ENCODE measurements around the gene CKAP2L. TPM values are rescaled to one million over a fixed set of nuclear protein-coding genes. Genes with fewer than 3 reads are reported as not detected.
"Not testable (repeated sequence)": the region's sequence is repeated elsewhere in the genome, so short reads cannot be mapped to it uniquely, and the experiment has no call there.

CKAP2L gene
- total RNA-seq, 1 donor from 2014 or later, result 11.5 TPM

DNA sequence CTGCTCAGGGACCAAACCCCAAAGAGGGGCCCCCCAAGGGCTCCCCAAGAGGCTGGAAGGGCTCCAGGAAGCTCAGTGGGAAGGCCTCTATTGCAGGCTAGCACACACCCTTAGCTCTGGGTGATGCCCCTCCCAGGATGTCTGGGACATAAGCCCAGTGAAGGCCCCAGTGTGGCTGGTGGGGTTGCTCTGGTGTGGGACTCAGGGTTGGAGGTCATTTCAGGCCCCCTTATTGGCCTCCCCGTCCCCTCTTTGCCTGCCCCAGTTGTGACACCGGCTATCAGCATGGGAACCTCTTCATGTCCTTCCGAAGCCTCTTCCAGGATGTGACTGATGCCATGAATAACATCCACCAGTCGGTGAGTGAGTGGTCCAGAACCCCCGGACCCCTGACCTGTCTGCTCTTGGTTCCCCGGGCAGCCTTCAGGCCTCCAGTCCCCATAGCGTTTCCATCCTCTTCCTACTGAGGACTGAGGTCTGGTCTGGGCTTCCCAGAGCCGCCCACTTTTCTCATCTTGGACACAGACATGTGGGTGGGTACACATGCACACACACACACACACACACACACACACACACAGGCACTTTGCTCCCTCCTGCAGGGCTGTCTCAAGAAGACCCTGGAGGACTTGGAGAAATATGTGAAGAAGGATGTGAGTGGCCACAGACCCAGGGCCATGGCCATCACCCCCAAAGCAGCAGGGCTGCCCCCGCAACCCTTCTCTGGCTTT is 41.4 kb downstream of the CKAP2L start:
- no peaks in the 10 kb centered on the region for H3K36me3 Mint-ChIP-seq (ENCODE audit: insufficient read depth)
- no peaks in the 10 kb centered on the region for H3K4me1 Mint-ChIP-seq (ENCODE audit: low read depth)
- H3K9me3 Mint-ChIP-seq (ENCODE audit: low read depth), result no peaks in the 10 kb centered on the region
- TF ChIP-seq, protein P1, sequence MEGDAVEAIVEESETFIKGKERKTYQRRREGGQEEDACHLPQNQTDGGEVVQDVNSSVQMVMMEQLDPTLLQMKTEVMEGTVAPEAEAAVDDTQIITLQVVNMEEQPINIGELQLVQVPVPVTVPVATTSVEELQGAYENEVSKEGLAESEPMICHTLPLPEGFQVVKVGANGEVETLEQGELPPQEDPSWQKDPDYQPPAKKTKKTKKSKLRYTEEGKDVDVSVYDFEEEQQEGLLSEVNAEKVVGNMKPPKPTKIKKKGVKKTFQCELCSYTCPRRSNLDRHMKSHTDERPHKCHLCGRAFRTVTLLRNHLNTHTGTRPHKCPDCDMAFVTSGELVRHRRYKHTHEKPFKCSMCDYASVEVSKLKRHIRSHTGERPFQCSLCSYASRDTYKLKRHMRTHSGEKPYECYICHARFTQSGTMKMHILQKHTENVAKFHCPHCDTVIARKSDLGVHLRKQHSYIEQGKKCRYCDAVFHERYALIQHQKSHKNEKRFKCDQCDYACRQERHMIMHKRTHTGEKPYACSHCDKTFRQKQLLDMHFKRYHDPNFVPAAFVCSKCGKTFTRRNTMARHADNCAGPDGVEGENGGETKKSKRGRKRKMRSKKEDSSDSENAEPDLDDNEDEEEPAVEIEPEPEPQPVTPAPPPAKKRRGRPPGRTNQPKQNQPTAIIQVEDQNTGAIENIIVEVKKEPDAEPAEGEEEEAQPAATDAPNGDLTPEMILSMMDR (IDR thresholded peaks at IDR 0.05; ENCODE audit: unreplicated experiment), result no peak
- no peak overlapping the region for H3K4me3 Mint-ChIP-seq (ENCODE audit: low read depth)
- H3K27ac Mint-ChIP-seq, result no peak overlapping the region
- H3K27me3 Mint-ChIP-seq, result peaks cover 7% of the 10 kb centered on the region
- DNase-seq (ENCODE audit: low spot score, unreplicated experiment), result no peak

GRCh38 chr2:112721819-112722522 is 42.4 kb downstream of the CKAP2L start:
- Mint-ChIP-seq H3K36me3 (ENCODE audit: insufficient read depth) (no peaks in the 10 kb centered on the region), H3K4me1 (ENCODE audit: low read depth) (no peaks in the 10 kb centered on the region), H3K9me3 (ENCODE audit: low read depth) (no peaks in the 10 kb centered on the region), H3K27ac (no peak overlapping the region), H3K4me3 (ENCODE audit: low read depth) (no peak overlapping the region), H3K27me3 (peaks cover 5% of the 10 kb centered on the region)
- DNase-seq (ENCODE audit: low spot score, unreplicated experiment), result no peak
- TF ChIP-seq, protein P1 (IDR thresholded peaks at IDR 0.05; ENCODE audit: unreplicated experiment), result no peak

DNA sequence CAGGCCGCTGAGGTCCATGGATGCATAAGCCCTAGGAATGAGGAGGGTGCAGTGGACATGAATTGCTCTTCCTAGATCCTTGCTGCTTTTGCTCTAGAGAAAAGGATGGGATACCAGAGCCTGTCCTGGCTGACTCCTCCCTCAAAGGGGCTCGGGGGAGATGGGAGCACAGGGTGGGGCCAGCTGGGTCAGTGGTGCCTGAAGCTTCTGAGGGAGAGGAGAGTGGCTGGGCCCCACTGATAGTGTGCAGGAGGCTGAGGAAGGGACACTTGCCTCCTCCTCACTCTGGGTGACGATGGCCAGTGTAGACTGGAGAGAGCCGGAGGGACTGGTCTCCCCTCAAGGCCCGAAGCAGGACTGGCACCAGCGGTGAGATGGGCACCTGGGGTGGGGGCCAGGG is 43.6 kb downstream of the CKAP2L start, which contains the start of gene NT5DC4:
NT5DC4 (plus strand) TSS at position 236 of the 400 bp plus-strand sequence; CDS start at position 296, 60 bp downstream.
- Mint-ChIP-seq H3K9me3 (ENCODE audit: low read depth) (no peaks in the 10 kb centered on the region), H3K4me3 (ENCODE audit: low read depth) (no peak within 1 kb of the TSS), H3K27ac (no peak within 1 kb of the TSS), H3K36me3 (ENCODE audit: insufficient read depth) (no peaks in the 10 kb centered on the region), H3K27me3 (peaks cover 5% of the 10 kb centered on the region), H3K4me1 (ENCODE audit: low read depth) (no peaks in the 10 kb centered on the region)
- TF ChIP-seq, protein P1 (IDR thresholded peaks at IDR 0.05; ENCODE audit: unreplicated experiment), result no peak
- DNase-seq (ENCODE audit: low spot score, unreplicated experiment), result no peak

DNA sequence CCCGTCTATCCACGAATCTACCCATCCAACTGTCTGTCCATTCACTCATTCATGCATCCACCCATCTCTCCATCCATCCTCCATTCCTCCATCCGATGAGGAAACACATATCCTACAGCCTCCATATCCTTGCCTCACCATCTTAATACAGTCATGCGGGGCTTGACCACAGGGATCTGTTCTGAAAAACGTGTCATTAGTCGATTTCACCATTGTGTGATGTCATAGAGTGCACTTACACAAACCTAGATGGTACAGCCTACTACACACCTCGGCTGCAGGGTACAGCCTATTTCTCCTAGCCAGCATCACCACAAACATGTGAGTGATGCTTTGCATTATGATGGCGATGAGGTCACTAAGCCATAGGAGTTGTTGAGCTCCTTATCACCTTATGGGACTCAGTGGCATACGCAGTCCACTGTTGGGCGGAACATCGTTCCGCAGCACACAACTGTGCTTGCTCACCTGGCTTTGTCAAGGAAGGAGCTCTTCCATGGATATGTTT is 45.5 kb downstream of the CKAP2L start:
- DNase-seq (ENCODE audit: low spot score, unreplicated experiment), result no peak
- Mint-ChIP-seq H3K27ac (no peak overlapping the region), H3K36me3 (ENCODE audit: insufficient read depth) (no peaks in the 10 kb centered on the region), H3K4me1 (ENCODE audit: low read depth) (no peaks in the 10 kb centered on the region), H3K27me3 (peaks cover 5% of the 10 kb centered on the region), H3K4me3 (ENCODE audit: low read depth) (no peak overlapping the region), H3K9me3 (ENCODE audit: low read depth) (no peaks in the 10 kb centered on the region)
- TF ChIP-seq, protein P1 (IDR thresholded peaks at IDR 0.05; ENCODE audit: unreplicated experiment), result no peak

DNA sequence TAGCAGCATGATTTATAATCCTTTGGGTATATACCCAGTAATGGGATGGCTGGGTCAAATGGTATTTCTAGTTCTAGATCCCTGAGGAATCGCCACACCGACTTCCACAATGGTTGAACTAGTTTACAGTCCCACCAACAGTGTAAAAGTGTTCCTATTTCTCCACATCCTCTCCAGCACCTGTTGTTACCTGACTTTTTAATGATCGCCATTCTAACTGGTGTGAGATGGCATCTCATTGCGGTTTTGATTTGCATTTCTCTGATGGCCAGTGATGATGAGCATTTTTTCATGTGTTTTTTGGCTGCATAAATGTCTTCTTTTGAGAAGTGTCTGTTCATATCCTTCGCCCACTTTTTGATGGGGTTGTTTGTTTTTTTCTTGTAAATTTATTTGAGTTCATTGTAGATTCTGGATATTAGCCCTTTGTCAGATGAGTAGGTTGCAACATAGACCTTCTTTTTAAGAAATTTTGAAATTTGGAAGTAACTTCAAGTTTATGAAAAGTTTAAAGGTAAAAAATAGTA is 47.5 kb downstream of the CKAP2L start:
- H3K9me3 Mint-ChIP-seq (ENCODE audit: low read depth); H3K4me3 Mint-ChIP-seq (ENCODE audit: low read depth); H3K27ac Mint-ChIP-seq; DNase-seq (ENCODE audit: low spot score, unreplicated experiment); H3K4me1 Mint-ChIP-seq (ENCODE audit: low read depth); H3K36me3 Mint-ChIP-seq (ENCODE audit: insufficient read depth): not testable (repeated sequence)
- H3K27me3 Mint-ChIP-seq, result peaks cover 19% of the 10 kb centered on the region

- DNase-seq (ENCODE audit: low spot score, unreplicated experiment); H3K9me3 Mint-ChIP-seq (ENCODE audit: low read depth); H3K4me1 Mint-ChIP-seq (ENCODE audit: low read depth); H3K4me3 Mint-ChIP-seq (ENCODE audit: low read depth); H3K36me3 Mint-ChIP-seq (ENCODE audit: insufficient read depth); H3K27ac Mint-ChIP-seq: not testable (repeated sequence)
- peaks cover 21% of the 10 kb centered on the region for H3K27me3 Mint-ChIP-seq
Measured at GRCh38 chr2:112716094-112716493, 48.3 kb downstream of the CKAP2L start.

Data from progenitor cell of endocrine pancreas (in vitro differentiated cells).